Stimulated activated CD4-positive, alpha-beta T cell treated with anti-CD3 and anti-CD28 coated beads, TNF-alpha, amount 100 ng/mL, for 1 hour (primary cell): ENCODE results near the gene TCEAL7.
A peak's percentile ranks its signal among the peaks of the same experiment; 100 is the strongest.
"Not testable (repeated sequence)": the region's sequence is repeated elsewhere in the genome, so short reads cannot be mapped to it uniquely, and the experiment has no call there.

Experiments used
- DNase-seq, 3 donors: peaks; one replicate each; pipeline ENCODE4 v3.0.0-alpha.2; 2020; ENCODE audit warnings: low read depth in 3 of 3, low spot score in 1 of 3

Gene TCEAL7

GRCh38 chrX:103329991-103330390 is at the start of gene TCEAL7:
TCEAL7 (plus strand) TSS chrX:103330239; CDS start chrX:103331404, 1,165 bp downstream.
- no peak for DNase-seq

GRCh38 chrX:103293118-103293517 is 36.9 kb upstream of the TCEAL7 start:
- no peak for DNase-seq

GRCh38 chrX:103304705-103305104 is 25.3 kb upstream of the TCEAL7 start:
- DNase-seq = no peak

- not testable (repeated sequence) for DNase-seq
Observed at GRCh38 chrX:103305666-103306065, 24.4 kb upstream of the TCEAL7 start.

GRCh38 chrX:103309860-103310554 is 20.0 kb upstream of the TCEAL7 start:
- DNase-seq = no peak

- peak; percentile 57 to 75 (median 67) for DNase-seq
Observed at GRCh38 chrX:103310555-103311398, 19.3 kb upstream of the TCEAL7 start, which contains the start of gene BEX2. BEX2 (minus strand) TSS chrX:103310990; CDS start chrX:103309976, 1,014 bp downstream.

- no peak for DNase-seq
Observed at GRCh38 chrX:103311399-103311780, 18.6 kb upstream of the TCEAL7 start.

GRCh38 chrX:103330681-103331288 is 746 bp downstream of the TCEAL7 start:
- no peak for DNase-seq

- DNase-seq = no peak
Observed at GRCh38 chrX:103338663-103339062, 8.6 kb downstream of the TCEAL7 start.

GRCh38 chrX:103343105-103343504 is 13.1 kb downstream of the TCEAL7 start:
- DNase-seq = peak in 1 of 3 donors; percentile 0

GRCh38 chrX:103344606-103345005 is 14.6 kb downstream of the TCEAL7 start:
- DNase-seq = no peak

GRCh38 chrX:103347682-103348397 is 17.8 kb downstream of the TCEAL7 start:
- no peak for DNase-seq

GRCh38 chrX:103356130-103356798 is 26.2 kb downstream of the TCEAL7 start, which contains the start of gene TCEAL9:
TCEAL9 (plus strand) TSS chrX:103356506; CDS start chrX:103357685, 1,179 bp downstream.
- DNase-seq = peak in 1 of 3 donors; percentile 0

GRCh38 chrX:103356858-103357257 is 26.8 kb downstream of the TCEAL7 start:
- no peak for DNase-seq

- DNase-seq = no peak
Observed at GRCh38 chrX:103357871-103358270, 27.8 kb downstream of the TCEAL7 start.

- DNase-seq = not testable (repeated sequence)
Observed at GRCh38 chrX:103359605-103360004, 29.6 kb downstream of the TCEAL7 start.

GRCh38 chrX:103360092-103360491 is 30.1 kb downstream of the TCEAL7 start:
- DNase-seq = no peak

GRCh38 chrX:103360916-103361315 is 30.9 kb downstream of the TCEAL7 start:
- no peak for DNase-seq

- no peak for DNase-seq
Observed at GRCh38 chrX:103361798-103362197, 31.8 kb downstream of the TCEAL7 start.

- no peak for DNase-seq
Observed at GRCh38 chrX:103362474-103362873, 32.4 kb downstream of the TCEAL7 start.
